PC-3 (cell line): Measurements from ENCODE around the gene STUM. TPM values are rescaled to one million over a fixed set of nuclear protein-coding genes. Genes with fewer than 3 reads are reported as not detected.

ENCODE experiments used
- ATAC-seq: fragments of 200-7000 bp; cut with Tn5 transposase; 2 replicates; pipeline ENCODE4 v1.9.1; 2020; ENCODE audit warnings: mild to moderate bottlenecking, moderate library complexity
- BruUV-seq: library from RNA; stranded (reverse); fragments of 400-500 nt; replicated peaks from 2 replicates; lab custom pipeline; 2021; lab: Mats Ljungman, UMichigan
- CTCF ChIA-PET: fragments of 300-600 bp; sonication (Branson Sonifier 250); formaldehyde crosslinking; loops from one replicate; lab custom pipeline; 2022; ENCODE audit warnings: antibody characterized with exemption; lab: Charles Lee
- POLR2A ChIA-PET: fragments of 300-600 bp; sonication (Branson Sonifier 250); formaldehyde crosslinking; loops from one replicate; lab custom pipeline; 2022; ENCODE audit warnings: antibody characterized with exemption; ENCODE audit not compliant: unreplicated experiment; lab: Charles Lee
- DNase-seq: peaks from one replicate; pipeline ENCODE4 v3.0.0-alpha.2; 2015
- H2AFZ ChIP-seq: fragments of 300-600 bp; sonication (generic); 2 replicates; pipeline ENCODE4 v1.6.0; 2016; ENCODE audit warnings: antibody characterized with exemption, low read length
- H3F3A ChIP-seq: fragments of 300-600 bp; sonication (generic); one replicate; pipeline ENCODE4 v1.6.0; 2017; ENCODE audit warnings: antibody characterized with exemption, low read length, control low read depth, mild to moderate bottlenecking; ENCODE audit not compliant: unreplicated experiment
- H3K27ac ChIP-seq: fragments of 300-600 bp; sonication (generic); 2 replicates; pipeline ENCODE4 v1.5.1; 2016; ENCODE audit warnings: mild to moderate bottlenecking, low read length
- H3K27me3 ChIP-seq: fragments of 300-600 bp; sonication (generic); 2 replicates; pipeline ENCODE4 v1.6.1; 2016; ENCODE audit warnings: low read length, mixed read lengths
- H3K36me3 ChIP-seq: fragments of 300-600 bp; sonication (generic); 2 replicates; pipeline ENCODE4 v1.6.1; 2016; ENCODE audit warnings: low read depth, mixed run types, low read length, mixed read lengths
- H3K4me1 ChIP-seq: fragments of 300-600 bp; sonication (generic); 2 replicates; pipeline ENCODE4 v1.5.1; 2016; ENCODE audit warnings: low read length; ENCODE audit not compliant: insufficient read depth
- H3K4me2 ChIP-seq: fragments of 300-600 bp; sonication (generic); 2 replicates; pipeline ENCODE4 v1.6.0; 2016; ENCODE audit warnings: low read length
- H3K4me3 ChIP-seq: fragments of 300-600 bp; sonication (generic); 2 replicates; pipeline ENCODE4 v1.5.1; 2016; ENCODE audit warnings: mild to moderate bottlenecking, low read length, mixed read lengths
- H3K79me2 ChIP-seq: fragments of 300-600 bp; sonication (generic); 2 replicates; pipeline ENCODE4 v1.6.1; 2017; ENCODE audit warnings: low read length, mixed read lengths
- H3K9ac ChIP-seq: fragments of 300-600 bp; sonication (generic); 2 replicates; pipeline ENCODE4 v1.6.0; 2016; ENCODE audit warnings: mild to moderate bottlenecking, low read length
- H3K9me2 ChIP-seq: fragments of 300-600 bp; sonication (generic); replicated peaks from 2 replicates; pipeline ENCODE4 v1.6.1; 2016; ENCODE audit warnings: mixed run types, low read length, mixed read lengths
- H3K9me3 ChIP-seq: fragments of 300-600 bp; sonication (generic); 2 replicates; pipeline ENCODE4 v1.6.1; 2016; ENCODE audit warnings: low read length, mixed read lengths
- H4K20me1 ChIP-seq: fragments of 300-600 bp; sonication (generic); 2 replicates; pipeline ENCODE4 v1.6.1; 2016; ENCODE audit warnings: low read length, mixed read lengths
- CTCF ChIP-seq: fragments of 300-600 bp; sonication (generic); conservative IDR thresholded peaks from 2 replicates; pipeline ENCODE4 v1.5.1; 2017; ENCODE audit warnings: antibody characterized with exemption, low read depth, mild to moderate bottlenecking, low read length
- EZH2 ChIP-seq: fragments of 300-600 bp; sonication (generic); IDR thresholded peaks from one replicate; pipeline ENCODE4 v1.6.1; 2017; ENCODE audit warnings: antibody characterized with exemption, mild to moderate bottlenecking, low read length; ENCODE audit not compliant: unreplicated experiment
- EZH2phosphoT487 ChIP-seq: fragments of 300-600 bp; sonication (generic); IDR thresholded peaks from 2 replicates; pipeline ENCODE4 v1.6.1; 2018; ENCODE audit warnings: mild to moderate bottlenecking, antibody characterized with exemption, low read length, borderline replicate concordance
- intact Hi-C: fragments of 100-400 bp; cut with micrococcal nuclease; formaldehyde crosslinking; loops from 2 replicates; pipeline ENCODE4 v1.9.0; 2023
- total RNA-seq: library from RNA; depleted of rRNA; stranded (reverse); fragments of >200 nt; gene quantifications from 2 replicates; pipeline ENCODE4 v1.2.3, GENCODE V29; 2014

STUM gene
- total RNA-seq, 1 experiment from 2014 or later = 0.58 TPM

- DNase-seq (no peak), ATAC-seq (no peak)
- Histone ChIP-seq H3K79me2 (no peaks in the 10 kb centered on the region), H3K9ac (no peak overlapping the region), H3K4me1 (no peaks in the 10 kb centered on the region; the same call in 1 of the 2 replicates), H3K36me3 (no peaks in the 10 kb centered on the region), H3K27ac (no peak overlapping the region), H3K4me2 (no peak overlapping the region), H2AFZ (no peak overlapping the region), H3K9me3 (no peaks in the 10 kb centered on the region), H3K9me2 (no peaks in the 10 kb centered on the region), H3F3A (no peaks in the 10 kb centered on the region), H3K27me3 (peaks cover 7% of the 10 kb centered on the region), H4K20me1 (no peaks in the 10 kb centered on the region), H3K4me3 (no peak overlapping the region)
- CTCF ChIA-PET = no interaction called here
- TF ChIP-seq EZH2phosphoT487 = no peak
- no peak for TF ChIP-seq EZH2
- no peak for TF ChIP-seq CTCF
- intact Hi-C loops = no loop called here
- POLR2A ChIA-PET = no interaction called here
- no TSS peak for BruUV-seq
Measured at GRCh38 chr1:226542623-226543103, 5.9 kb upstream of the STUM start.

GRCh38 chr1:226545836-226546596, 2.5 kb upstream of the STUM start:
- Histone ChIP-seq H3K9me3 (no peaks in the 10 kb centered on the region), H3K79me2 (no peaks in the 10 kb centered on the region), H3K27me3 (peaks cover 25% of the 10 kb centered on the region), H4K20me1 (no peaks in the 10 kb centered on the region), H2AFZ (no peak overlapping the region), H3F3A (no peaks in the 10 kb centered on the region), H3K9me2 (no peaks in the 10 kb centered on the region), H3K27ac (no peak overlapping the region), H3K4me3 (no peak overlapping the region), H3K36me3 (no peaks in the 10 kb centered on the region), H3K4me1 (peaks cover 18% of the 10 kb centered on the region), H3K9ac (no peak overlapping the region), H3K4me2 (no peak overlapping the region)
- intact Hi-C loops = loop anchor here (2.0 to 5.0 kb wide), 3 partner anchors 69 to 281 kb away; no protein-coding TSS in a partner anchor
- TF ChIP-seq CTCF (no peak), EZH2phosphoT487 (no peak), EZH2 (no peak)
- POLR2A ChIA-PET = interaction anchor here (0.6 kb wide), 1 partner anchor 19 kb away, joined by 3 read pairs; no protein-coding TSS in a partner anchor
- BruUV-seq = no TSS peak
- ATAC-seq (no peak), DNase-seq (no peak)
- CTCF ChIA-PET = interaction anchor here (0.7 kb wide), 1 partner anchor 1803 kb away, joined by 3 read pairs; no protein-coding TSS in a partner anchor
